ENCODE measurements around the gene LBX2.

GRCh38 chr2:74535440-74535965 is 36.1 kb upstream of the LBX2 start:
- no peak for TF ChIP-seq EZH2 (IDR thresholded peaks at IDR 0.05; ENCODE audit: low read length, missing control alignments)
- TF ChIP-seq, protein P1, sequence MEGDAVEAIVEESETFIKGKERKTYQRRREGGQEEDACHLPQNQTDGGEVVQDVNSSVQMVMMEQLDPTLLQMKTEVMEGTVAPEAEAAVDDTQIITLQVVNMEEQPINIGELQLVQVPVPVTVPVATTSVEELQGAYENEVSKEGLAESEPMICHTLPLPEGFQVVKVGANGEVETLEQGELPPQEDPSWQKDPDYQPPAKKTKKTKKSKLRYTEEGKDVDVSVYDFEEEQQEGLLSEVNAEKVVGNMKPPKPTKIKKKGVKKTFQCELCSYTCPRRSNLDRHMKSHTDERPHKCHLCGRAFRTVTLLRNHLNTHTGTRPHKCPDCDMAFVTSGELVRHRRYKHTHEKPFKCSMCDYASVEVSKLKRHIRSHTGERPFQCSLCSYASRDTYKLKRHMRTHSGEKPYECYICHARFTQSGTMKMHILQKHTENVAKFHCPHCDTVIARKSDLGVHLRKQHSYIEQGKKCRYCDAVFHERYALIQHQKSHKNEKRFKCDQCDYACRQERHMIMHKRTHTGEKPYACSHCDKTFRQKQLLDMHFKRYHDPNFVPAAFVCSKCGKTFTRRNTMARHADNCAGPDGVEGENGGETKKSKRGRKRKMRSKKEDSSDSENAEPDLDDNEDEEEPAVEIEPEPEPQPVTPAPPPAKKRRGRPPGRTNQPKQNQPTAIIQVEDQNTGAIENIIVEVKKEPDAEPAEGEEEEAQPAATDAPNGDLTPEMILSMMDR (conservative IDR thresholded peaks at IDR 0.05 in 1 of 2, IDR thresholded peaks at IDR 0.05 in 1 of 2; ENCODE audit: low read depth in 1 of 2, low read length in 2 of 2): no peak
